NCI-H2107 treated with DMSO at 0.1 percent for 48 hours (cell line): ENCODE results near the gene NAPG.
"Not testable (repeated sequence)": the region's sequence is repeated elsewhere in the genome, so short reads cannot be mapped to it uniquely, and the experiment has no call there.

ENCODE experiments used
- DNase-seq: peaks from one replicate; lab custom pipeline; 2025; ENCODE audit not compliant: unreplicated experiment; lab: John Stamatoyannopoulos, UW

The NAPG gene

GRCh38 chr18:10544093-10544748 lies 18.4 kb downstream of the NAPG start:
- no peak for DNase-seq

- DNase-seq, result no peak
Measured at GRCh38 chr18:10546557-10547300, 20.9 kb downstream of the NAPG start.

DNA sequence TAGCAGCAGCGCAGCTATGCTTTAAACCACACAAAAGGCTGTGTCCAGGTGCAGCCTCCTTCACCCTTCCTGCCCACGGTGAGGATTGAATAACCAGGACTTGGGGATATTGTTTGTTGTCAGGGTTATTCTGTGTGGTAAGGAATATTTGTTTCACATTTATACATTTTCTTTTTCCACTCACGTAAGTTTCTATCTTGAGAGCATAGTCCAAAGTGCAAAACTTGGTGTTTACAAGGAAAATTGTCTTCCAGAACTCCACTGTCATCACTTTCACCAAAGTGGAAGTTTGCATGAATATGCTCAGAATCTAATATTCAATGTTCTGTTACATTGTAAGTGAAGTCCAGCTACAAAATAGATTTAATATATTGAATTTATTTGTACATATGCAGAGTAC lies 26.4 kb downstream of the NAPG start:
- no peak for DNase-seq

DNA sequence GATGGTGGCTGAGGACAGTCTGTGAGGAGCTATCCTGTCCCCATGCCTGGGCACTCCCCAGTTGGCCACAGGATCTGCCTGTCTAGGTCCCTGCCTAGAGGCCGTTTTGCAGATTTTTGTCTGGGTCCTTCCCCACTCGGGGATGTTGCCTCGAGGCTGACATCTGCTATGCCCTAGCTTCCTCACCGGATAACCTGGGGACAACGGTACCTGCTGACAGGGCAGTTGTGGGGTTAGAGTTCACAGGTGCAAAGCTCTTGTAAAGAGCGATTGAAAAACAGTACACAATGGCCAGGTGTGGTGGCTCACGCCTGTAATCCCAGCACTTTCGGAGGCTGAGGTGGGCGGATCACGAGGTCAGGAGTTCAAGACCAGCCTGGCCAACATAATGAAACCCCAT lies 30.4 kb downstream of the NAPG start:
- not testable (repeated sequence) for DNase-seq

- DNase-seq, result no peak
Measured at GRCh38 chr18:10557085-10557677, 31.4 kb downstream of the NAPG start.

DNA sequence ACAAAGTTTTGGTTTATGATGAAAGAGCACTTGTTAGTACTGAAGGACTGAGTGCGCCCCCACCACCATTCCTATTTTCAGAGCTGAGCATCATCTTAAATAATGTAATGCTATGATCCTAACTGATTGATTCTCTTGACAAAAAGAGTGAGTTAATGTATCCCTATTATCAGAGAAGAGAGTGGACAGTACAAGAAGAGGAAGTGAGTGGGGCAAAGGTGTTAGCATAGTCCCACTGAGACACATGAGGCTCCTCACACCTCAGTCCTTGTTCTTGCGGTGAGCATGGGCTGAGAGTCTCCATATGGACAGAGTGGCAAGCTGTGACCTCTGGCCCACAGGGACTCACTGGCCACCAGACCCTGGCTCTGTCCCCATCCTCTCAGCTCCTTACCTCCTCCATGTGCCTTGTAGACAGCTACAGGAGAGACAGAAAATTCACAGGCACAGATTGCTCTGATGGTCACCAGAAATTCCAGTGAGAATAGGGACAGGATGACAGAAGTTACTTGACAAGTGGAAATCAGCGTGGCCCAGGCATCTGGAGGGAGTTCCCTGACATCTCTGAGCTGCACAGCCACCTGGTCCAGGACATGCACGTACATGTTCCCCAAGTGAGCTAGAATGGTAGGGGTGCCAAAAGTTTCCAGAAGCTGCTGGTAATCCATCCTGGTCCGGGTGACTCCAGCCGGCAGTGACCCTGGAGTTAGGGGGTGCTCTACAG lies 32.6 kb downstream of the NAPG start:
- no peak for DNase-seq

GRCh38 chr18:10558967-10559298 lies 33.1 kb downstream of the NAPG start:
- DNase-seq, result no peak

DNA sequence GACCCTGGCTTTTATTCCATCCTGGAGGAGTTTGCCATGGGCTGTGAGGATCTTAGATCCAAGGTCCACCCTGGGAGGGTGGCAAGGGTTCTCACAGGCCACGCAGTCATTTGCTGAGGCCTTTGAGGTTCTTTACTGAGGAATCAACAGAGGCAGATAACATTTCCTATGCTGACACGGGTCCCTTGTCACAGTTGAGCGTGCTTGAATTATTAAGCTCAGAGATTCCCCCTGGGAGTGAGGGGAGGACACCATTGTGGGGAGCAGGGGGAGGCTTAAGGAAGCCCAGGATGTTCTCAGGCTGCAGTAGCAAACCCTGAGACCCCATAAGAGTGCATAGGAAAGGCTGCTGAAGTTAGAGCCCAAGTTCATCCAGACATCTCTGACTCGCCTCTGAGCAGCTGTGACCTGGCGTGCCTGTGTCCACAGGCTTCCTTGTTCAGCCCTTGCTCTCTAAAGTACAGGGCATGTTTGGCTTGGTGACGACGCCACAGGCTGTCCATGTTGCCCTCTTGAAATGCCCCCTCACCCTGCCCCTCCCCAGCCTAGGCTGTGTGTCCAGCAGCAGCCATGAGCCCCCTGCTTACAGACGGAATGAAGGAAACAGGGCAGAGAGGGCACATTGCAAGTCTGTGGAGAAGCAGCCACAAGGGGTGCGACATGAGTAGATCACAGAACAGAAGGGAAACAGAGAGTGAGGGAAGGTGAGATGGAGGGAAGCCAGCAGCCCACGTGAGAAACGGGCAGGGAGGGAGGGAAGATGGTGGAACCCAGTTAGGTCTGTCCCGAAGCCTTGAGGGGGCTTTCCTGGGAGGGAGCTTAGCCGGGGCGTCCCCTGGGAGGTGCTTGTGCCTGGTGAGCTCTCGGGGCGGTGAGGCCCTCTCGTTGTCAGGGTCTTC lies 34.0 kb downstream of the NAPG start:
- DNase-seq, result no peak

DNA sequence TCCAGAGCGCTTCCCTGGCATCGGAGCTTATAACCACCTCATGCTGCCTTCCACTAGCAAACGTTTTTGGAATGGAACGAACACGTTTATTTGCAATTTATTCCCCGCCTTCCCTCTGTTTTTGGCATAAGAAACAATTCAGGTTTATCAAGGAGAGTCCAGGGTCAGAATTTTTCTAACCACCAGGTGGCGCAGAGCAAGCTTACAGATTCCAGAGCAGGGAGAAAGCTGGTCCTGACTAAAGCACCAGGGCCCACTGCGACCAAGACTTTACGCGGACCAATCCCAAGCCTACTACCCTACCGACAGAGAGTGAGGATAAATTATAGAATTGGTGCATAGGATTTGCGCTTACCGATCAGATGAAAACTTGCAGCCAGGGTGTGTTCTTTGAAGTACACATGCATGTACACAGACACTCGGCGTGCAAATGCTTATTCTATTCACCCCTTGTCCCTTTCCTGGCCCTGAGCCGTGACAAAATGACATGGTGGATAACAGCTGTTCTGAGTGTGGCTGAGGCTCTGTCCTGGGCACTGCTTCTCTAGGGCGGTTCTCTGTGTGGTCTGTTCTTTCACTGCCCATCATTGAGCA lies 34.7 kb downstream of the NAPG start:
- peak; percentile 2 for DNase-seq

DNA sequence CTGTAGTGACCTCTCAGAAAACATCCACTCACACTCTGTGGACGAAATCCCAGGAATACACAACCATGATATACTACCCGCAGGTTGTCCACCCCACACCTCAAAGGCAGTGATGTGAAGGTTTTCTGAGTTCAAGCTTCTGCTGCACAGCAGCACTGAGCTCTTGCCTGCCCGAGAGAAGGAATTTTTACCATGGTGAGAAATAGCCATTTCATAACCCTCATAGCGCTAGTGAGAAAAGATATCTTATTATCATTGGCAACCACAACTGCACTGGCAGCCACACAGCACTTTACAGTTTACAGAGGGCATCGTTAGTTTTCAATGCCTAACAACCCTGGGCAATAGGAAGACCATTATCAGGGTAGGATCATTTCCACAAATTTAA lies 36.9 kb downstream of the NAPG start:
- no peak for DNase-seq

- no peak for DNase-seq
Measured at GRCh38 chr18:10563886-10564285, 38.1 kb downstream of the NAPG start.

- no peak for DNase-seq
Measured at GRCh38 chr18:10564975-10565773, 39.3 kb downstream of the NAPG start.

DNA sequence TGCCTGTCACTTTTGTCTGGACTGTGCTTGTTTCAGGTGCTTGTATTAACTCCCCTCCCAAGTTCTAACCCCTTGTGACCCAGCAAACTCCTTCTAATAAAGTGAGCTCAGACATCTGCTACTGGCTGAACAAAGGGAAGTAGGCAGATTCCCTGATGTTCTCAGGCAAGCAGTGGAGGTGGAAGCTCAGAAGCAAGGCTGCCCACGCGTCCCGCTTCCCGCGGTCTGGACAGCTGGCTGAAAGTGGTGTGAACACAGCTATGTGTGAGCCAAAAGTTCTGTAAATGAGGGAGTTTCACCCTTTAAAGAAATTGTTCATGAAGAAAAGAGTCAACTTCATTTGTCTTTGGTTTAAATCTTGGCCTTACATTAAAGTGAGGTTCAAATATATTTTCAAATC lies 40.0 kb downstream of the NAPG start:
- DNase-seq, result no peak

DNA sequence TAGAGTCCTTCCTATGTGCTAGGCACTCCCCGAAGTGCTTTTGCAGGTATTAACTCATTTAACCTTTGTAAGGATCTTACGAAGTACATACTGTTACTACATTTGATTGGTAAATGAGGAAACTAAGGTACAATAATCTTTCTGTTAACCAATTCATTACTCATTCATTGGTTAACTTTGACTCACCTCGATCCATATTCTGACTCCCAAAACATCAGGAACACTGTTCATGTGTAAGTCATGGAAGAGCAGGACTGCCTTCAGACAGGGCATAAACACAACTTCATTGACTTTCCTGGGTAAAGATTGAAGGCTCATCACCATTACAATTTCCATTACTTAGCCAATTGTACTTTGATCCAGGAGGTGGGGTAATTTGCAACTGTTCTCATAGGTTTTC lies 40.6 kb downstream of the NAPG start:
- DNase-seq, result no peak

DNA sequence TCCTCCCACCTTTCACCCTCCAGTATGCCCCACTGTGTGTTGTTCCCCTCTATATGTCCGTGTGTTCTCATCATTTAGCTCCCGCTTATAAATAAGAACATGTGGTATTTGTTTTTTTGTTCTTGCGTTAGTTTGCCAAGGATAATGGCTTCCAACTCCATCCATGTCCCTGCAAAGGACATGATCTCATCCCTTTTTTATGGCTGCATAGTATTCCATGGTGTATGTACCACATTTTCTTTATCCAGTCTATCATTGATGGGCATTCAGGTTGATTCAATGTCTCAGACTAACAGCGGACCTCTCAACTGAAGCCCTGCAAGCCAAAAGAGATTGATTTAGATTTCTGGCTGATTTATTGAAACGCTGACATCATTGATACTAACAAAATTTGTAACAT lies 44.1 kb downstream of the NAPG start:
- DNase-seq, result not testable (repeated sequence)

- DNase-seq, result no peak
Measured at GRCh38 chr18:10570622-10571021, 44.8 kb downstream of the NAPG start.

- DNase-seq, result no peak
Measured at GRCh38 chr18:10571537-10571936, 45.7 kb downstream of the NAPG start.

GRCh38 chr18:10573261-10573660 lies 47.4 kb downstream of the NAPG start:
- DNase-seq, result not testable (repeated sequence)

DNA sequence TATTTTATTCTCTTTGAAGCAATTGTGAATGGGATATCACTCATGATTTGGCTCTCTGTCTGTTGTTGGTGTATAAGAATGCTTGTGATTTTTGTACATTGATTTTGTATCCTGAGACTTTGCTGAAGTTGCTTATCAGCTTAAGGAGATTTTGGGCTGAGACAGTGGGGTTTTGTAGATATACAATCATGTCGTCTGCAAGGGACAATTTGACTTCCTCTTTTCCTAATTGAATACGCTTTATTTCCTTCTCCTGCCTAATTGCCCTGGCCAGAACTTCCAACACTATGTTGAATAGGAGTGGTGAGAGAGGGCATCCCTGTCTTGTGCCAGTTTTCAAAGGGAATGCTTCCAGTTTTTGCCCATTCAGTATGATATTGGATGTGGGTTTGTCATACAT lies 48.6 kb downstream of the NAPG start:
- DNase-seq, result not testable (repeated sequence)
